Panc1 (cell line): ENCODE data around the gene MDN1. TPM values are rescaled to one million over a fixed set of nuclear protein-coding genes. Genes with fewer than 3 reads are reported as not detected.
A peak's percentile ranks its signal among the peaks of the same experiment; 100 is the strongest.

Experiments
- ATAC-seq: fragments of 200-7000 bp; cut with Tn5 transposase; 2 replicates; pipeline ENCODE4 v1.9.1; 2020; ENCODE audit warnings: mild to moderate bottlenecking, moderate library complexity
- BruUV-seq: library from RNA; stranded (reverse); fragments of 400-500 nt; replicated peaks from 2 replicates; lab custom pipeline; 2021; lab: Mats Ljungman, UMichigan
- CTCF ChIA-PET: fragments of 300-600 bp; sonication (Branson Sonifier 250); formaldehyde crosslinking; loops from one replicate; lab custom pipeline; 2022; ENCODE audit warnings: antibody characterized with exemption; lab: Charles Lee
- POLR2A ChIA-PET: fragments of 300-600 bp; sonication (Branson Sonifier 250); formaldehyde crosslinking; loops from one replicate; lab custom pipeline; 2022; ENCODE audit warnings: antibody characterized with exemption; lab: Charles Lee
- DNase-seq: peaks from one replicate; pipeline ENCODE4 v3.0.0-alpha.2; 2010; ENCODE audit warnings: low read depth, low spot score
- H3K27ac ChIP-seq: 2 replicates; pipeline ENCODE4 v1.5.1; 2011; ENCODE audit warnings: mild to moderate bottlenecking, low read length, inconsistent platforms
- H3K27me3 ChIP-seq: fragments of 200-500 bp; sonication (Bioruptor generic); 2 replicates; pipeline ENCODE4 v1.6.0; 2014; ENCODE audit warnings: low read length, inconsistent platforms; ENCODE audit not compliant: control insufficient read depth, insufficient read depth
- H3K36me3 ChIP-seq: fragments of 200-500 bp; sonication (Bioruptor generic); 2 replicates; pipeline ENCODE4 v1.5.1; 2014; ENCODE audit warnings: inconsistent platforms, mild to moderate bottlenecking, low read length, moderate library complexity; ENCODE audit not compliant: control insufficient read depth, insufficient read depth
- H3K4me1 ChIP-seq: 2 replicates; pipeline ENCODE4 v1.5.1; 2011; ENCODE audit warnings: inconsistent platforms, mild to moderate bottlenecking, low read length, moderate library complexity; ENCODE audit not compliant: control insufficient read depth, insufficient read depth
- H3K4me3 ChIP-seq, 2 experiments: 2 replicates each; pipeline ENCODE4 v1.5.1; 2011 to 2012; ENCODE audit warnings: low read depth in 2 of 2, low read length in 2 of 2, mild to moderate bottlenecking in 2 of 2, inconsistent platforms in 1 of 2, moderate library complexity in 1 of 2
- H3K9me3 ChIP-seq: fragments of 200-500 bp; sonication (Bioruptor generic); 2 replicates; pipeline ENCODE4 v1.5.1; 2014; ENCODE audit warnings: low read depth, mild to moderate bottlenecking, inconsistent platforms, low read length, moderate library complexity; ENCODE audit not compliant: control insufficient read depth, insufficient read depth
- POLR2AphosphoS5 ChIP-seq: IDR thresholded peaks from 2 replicates; pipeline ENCODE4 v1.6.1; 2012; ENCODE audit warnings: mild to moderate bottlenecking, low read depth, low read length, moderate library complexity
- SIN3A ChIP-seq: IDR thresholded peaks from 2 replicates; pipeline ENCODE4 v1.6.1; 2012; ENCODE audit warnings: low read depth, mild to moderate bottlenecking, low read length, moderate library complexity, borderline replicate concordance; ENCODE audit not compliant: insufficient read depth
- TCF7L2 ChIP-seq: IDR thresholded peaks from 2 replicates; pipeline ENCODE4 v1.6.1; 2011; ENCODE audit warnings: mild to moderate bottlenecking, low read depth, low read length, inconsistent platforms
- in situ Hi-C: cut with HindIII; loops from 2 replicates; pipeline ENCODE4 v1.10.0; 2016; ENCODE audit warnings: low sequenced_read_pairs, low pct_unique_long_range_greater_than_20kb
- intact Hi-C: fragments of 100-400 bp; cut with micrococcal nuclease; formaldehyde crosslinking; loops from one replicate; pipeline ENCODE4 v1.10.0; 2022; ENCODE audit not compliant: unreplicated experiment
- total RNA-seq: library from RNA; stranded (reverse); gene quantifications from one replicate; pipeline ENCODE4 v1.2.1, GENCODE V29; 2021; ENCODE audit not compliant: unreplicated experiment
- TF ChIP-seq, protein P1 (sequence below), 2 experiments: IDR thresholded peaks; 2 replicates each; pipeline ENCODE4 v1.6.1; 2011 to 2012; ENCODE audit warnings: low read depth in 2 of 2, control low read depth in 1 of 2, low read length in 1 of 2, mild to moderate bottlenecking in 1 of 2, moderate library complexity in 1 of 2; ENCODE audit not compliant: insufficient read depth in 1 of 2
- TF ChIP-seq, protein P2 (sequence below): fragments of 450-650 bp; IDR thresholded peaks from 2 replicates; pipeline ENCODE4 v1.5.1; 2017; ENCODE audit warnings: mild to moderate bottlenecking

The MDN1 gene
- total RNA-seq, 1 experiment from 2014 or later, result 47.8 TPM

GRCh38 chr6:89793586-89793985, 26.0 kb downstream of the MDN1 start:
- CTCF ChIA-PET, result interaction anchor here (0.5 kb wide), 1 partner anchor 93 kb away, joined by 4 read pairs; no protein-coding TSS in a partner anchor
- BruUV-seq, result no TSS peak
- peaks cover 14% of the 10 kb centered on the region; the same call in 1 of the 2 replicates for H3K36me3 ChIP-seq

GRCh38 chr6:89792881-89793280, 26.7 kb downstream of the MDN1 start:
- intact Hi-C loops (no loop called here), in situ Hi-C loops (no loop called here)
- DNase-seq, result peak; percentile 13
- BruUV-seq, result no TSS peak
- peak; percentile 96 for ATAC-seq
- no peak overlapping the region for H3K4me3 ChIP-seq
- peaks cover 14% of the 10 kb centered on the region; the same call in 1 of the 2 replicates for H3K36me3 ChIP-seq
- CTCF ChIA-PET, result interaction anchor here (0.5 to 0.8 kb wide), 2 partner anchors 21 to 93 kb away, joined by 3 to 4 read pairs; no protein-coding TSS in a partner anchor
- H3K4me1 ChIP-seq, result no peaks in the 10 kb centered on the region
- H3K27me3 ChIP-seq, result no peaks in the 10 kb centered on the region
- TF ChIP-seq TCF7L2 (no peak), SIN3A (no peak), POLR2AphosphoS5 (no peak)
- TF ChIP-seq, protein P1, sequence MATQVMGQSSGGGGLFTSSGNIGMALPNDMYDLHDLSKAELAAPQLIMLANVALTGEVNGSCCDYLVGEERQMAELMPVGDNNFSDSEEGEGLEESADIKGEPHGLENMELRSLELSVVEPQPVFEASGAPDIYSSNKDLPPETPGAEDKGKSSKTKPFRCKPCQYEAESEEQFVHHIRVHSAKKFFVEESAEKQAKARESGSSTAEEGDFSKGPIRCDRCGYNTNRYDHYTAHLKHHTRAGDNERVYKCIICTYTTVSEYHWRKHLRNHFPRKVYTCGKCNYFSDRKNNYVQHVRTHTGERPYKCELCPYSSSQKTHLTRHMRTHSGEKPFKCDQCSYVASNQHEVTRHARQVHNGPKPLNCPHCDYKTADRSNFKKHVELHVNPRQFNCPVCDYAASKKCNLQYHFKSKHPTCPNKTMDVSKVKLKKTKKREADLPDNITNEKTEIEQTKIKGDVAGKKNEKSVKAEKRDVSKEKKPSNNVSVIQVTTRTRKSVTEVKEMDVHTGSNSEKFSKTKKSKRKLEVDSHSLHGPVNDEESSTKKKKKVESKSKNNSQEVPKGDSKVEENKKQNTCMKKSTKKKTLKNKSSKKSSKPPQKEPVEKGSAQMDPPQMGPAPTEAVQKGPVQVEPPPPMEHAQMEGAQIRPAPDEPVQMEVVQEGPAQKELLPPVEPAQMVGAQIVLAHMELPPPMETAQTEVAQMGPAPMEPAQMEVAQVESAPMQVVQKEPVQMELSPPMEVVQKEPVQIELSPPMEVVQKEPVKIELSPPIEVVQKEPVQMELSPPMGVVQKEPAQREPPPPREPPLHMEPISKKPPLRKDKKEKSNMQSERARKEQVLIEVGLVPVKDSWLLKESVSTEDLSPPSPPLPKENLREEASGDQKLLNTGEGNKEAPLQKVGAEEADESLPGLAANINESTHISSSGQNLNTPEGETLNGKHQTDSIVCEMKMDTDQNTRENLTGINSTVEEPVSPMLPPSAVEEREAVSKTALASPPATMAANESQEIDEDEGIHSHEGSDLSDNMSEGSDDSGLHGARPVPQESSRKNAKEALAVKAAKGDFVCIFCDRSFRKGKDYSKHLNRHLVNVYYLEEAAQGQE (IDR thresholded peaks at IDR 0.05; ENCODE audit: insufficient read depth in 1 of 2, low read depth in 2 of 2, low read length in 1 of 2), result no peak
- TF ChIP-seq, protein P2, sequence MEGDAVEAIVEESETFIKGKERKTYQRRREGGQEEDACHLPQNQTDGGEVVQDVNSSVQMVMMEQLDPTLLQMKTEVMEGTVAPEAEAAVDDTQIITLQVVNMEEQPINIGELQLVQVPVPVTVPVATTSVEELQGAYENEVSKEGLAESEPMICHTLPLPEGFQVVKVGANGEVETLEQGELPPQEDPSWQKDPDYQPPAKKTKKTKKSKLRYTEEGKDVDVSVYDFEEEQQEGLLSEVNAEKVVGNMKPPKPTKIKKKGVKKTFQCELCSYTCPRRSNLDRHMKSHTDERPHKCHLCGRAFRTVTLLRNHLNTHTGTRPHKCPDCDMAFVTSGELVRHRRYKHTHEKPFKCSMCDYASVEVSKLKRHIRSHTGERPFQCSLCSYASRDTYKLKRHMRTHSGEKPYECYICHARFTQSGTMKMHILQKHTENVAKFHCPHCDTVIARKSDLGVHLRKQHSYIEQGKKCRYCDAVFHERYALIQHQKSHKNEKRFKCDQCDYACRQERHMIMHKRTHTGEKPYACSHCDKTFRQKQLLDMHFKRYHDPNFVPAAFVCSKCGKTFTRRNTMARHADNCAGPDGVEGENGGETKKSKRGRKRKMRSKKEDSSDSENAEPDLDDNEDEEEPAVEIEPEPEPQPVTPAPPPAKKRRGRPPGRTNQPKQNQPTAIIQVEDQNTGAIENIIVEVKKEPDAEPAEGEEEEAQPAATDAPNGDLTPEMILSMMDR, result peak; percentile 79
- no peak overlapping the region for H3K27ac ChIP-seq
- no peaks in the 10 kb centered on the region for H3K9me3 ChIP-seq
- POLR2A ChIA-PET, result no interaction called here

More at GRCh38 chr6:89793586-89793985, 26.0 kb downstream of the MDN1 start:
- TF ChIP-seq POLR2AphosphoS5 (no peak), SIN3A (no peak), TCF7L2 (no peak)
- TF ChIP-seq, protein P1 (IDR thresholded peaks at IDR 0.05; ENCODE audit: insufficient read depth in 1 of 2, low read depth in 2 of 2, low read length in 1 of 2), result no peak
- TF ChIP-seq, protein P2, result no peak
- DNase-seq (no peak), ATAC-seq (no peak)
- Histone ChIP-seq H3K4me1 (no peaks in the 10 kb centered on the region), H3K27me3 (no peaks in the 10 kb centered on the region), H3K4me3 (no peak overlapping the region), H3K27ac (no peak overlapping the region), H3K9me3 (no peaks in the 10 kb centered on the region)
- in situ Hi-C loops (no loop called here), intact Hi-C loops (no loop called here)
- POLR2A ChIA-PET, result no interaction called here
